ENCODE results near the gene CSTA.

Gene CSTA

DNA sequence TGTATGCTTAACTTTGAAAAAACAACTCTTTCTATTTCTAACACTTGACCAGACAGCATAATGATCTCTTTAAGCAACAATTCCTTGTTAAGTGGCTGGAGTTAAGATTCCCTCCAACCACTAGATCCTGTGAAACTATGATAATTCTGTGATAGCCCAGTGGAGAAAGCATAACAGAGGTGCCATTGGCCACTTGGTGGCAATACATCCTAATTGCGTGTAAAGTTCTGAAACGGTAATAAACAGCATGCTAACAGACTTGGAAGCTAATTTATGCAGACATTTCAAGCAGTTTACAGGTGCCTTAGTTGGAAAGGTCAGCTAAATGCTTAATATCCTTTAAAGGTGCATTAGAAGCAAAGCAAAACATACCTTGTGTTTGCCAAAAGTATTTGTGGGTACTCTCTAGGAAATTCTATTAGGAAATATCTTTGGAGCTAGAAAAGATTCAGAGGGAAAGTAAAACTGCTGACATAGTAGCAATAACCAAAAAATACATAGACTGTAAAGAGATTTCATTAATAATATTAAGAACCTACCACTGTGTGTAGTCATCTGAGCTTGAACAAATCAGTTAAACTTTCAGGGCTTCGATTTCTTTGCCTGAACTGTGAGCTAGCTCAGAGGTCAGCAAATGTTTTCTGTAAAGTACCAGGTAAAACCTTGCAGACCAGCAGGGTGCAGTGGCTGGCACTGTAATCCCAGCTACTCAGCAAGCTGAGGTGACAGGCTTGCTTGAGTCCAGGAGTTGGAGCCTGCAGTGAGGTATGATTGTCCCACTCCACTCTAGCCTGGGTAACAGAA lies 19.0 kb upstream of the CSTA start:
- no peak for DNase-seq
- intact Hi-C loops (cut with DNase I; ENCODE audit: low total_unique reads), result no loop called here

DNA sequence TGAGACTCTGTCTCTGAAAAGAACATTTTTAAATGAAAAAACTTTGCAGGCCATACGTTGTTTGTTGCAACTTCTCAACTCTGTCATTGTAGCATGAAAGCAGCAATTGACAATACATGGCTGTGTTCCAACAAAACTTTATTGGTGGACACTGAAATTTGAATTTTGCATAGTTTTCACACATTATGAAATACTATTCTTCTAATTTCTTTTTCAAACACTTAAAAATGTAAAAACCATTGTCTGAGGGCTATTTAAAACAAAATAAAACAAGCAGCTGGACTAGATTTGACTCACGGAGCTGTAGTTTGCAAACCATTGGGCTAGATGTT lies 18.5 kb upstream of the CSTA start:
- intact Hi-C loops (cut with DNase I; ENCODE audit: low total_unique reads), result no loop called here
- H3K27me3 ChIP-seq, result no peaks in the 10 kb centered on the region
- no peaks in the 10 kb centered on the region for H3K36me3 ChIP-seq
- no peak overlapping the region for H3K4me3 ChIP-seq
- H3K27ac ChIP-seq, result no peak overlapping the region
- TF ChIP-seq, protein P1, sequence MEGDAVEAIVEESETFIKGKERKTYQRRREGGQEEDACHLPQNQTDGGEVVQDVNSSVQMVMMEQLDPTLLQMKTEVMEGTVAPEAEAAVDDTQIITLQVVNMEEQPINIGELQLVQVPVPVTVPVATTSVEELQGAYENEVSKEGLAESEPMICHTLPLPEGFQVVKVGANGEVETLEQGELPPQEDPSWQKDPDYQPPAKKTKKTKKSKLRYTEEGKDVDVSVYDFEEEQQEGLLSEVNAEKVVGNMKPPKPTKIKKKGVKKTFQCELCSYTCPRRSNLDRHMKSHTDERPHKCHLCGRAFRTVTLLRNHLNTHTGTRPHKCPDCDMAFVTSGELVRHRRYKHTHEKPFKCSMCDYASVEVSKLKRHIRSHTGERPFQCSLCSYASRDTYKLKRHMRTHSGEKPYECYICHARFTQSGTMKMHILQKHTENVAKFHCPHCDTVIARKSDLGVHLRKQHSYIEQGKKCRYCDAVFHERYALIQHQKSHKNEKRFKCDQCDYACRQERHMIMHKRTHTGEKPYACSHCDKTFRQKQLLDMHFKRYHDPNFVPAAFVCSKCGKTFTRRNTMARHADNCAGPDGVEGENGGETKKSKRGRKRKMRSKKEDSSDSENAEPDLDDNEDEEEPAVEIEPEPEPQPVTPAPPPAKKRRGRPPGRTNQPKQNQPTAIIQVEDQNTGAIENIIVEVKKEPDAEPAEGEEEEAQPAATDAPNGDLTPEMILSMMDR (IDR thresholded peaks at IDR 0.05), result no peak
- no peaks in the 10 kb centered on the region for H3K9me3 ChIP-seq
- DNase-seq, result no peak
- peaks cover 0 to 6% (median 0%) of the 10 kb centered on the region in 4 donors for H3K4me1 ChIP-seq

More for the DNA sequence above, 19.0 kb upstream of the CSTA start:
- H3K36me3 ChIP-seq, result no peaks in the 10 kb centered on the region
- H3K27ac ChIP-seq, result no peak overlapping the region
- H3K4me1 ChIP-seq, result peaks cover 0 to 6% (median 0%) of the 10 kb centered on the region in 4 donors
- H3K9me3 ChIP-seq, result no peaks in the 10 kb centered on the region
- no peaks in the 10 kb centered on the region for H3K27me3 ChIP-seq
- TF ChIP-seq, protein P1 (IDR thresholded peaks at IDR 0.05), result no peak
- H3K4me3 ChIP-seq, result no peak overlapping the region

DNA sequence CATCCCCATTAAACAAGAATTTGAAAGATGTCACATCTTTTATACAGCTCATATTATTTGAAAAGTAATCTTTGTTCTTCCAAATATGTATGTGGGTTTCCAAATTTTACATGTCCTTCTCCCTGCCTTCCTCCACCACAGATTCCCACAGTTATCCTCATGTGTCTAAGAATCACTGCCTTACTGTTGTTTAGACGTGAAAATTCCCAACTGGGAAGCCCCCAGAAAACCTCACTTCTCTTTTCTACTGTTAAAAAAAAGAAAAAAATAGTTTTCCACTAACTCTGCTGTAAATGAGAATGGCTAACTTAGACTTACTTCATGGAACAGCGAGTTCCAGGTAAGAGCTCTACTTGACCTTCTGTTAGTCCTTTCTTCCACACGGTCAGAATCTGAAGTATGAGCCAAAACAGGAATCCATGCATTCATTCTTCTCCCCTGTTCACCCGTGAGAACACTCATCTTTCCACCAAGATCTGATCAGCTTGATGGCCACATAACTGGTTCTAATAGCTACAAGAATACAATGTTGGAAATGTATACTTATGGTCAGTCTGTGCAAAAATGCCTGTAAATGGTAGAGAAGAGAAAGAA lies 17.9 kb upstream of the CSTA start:
- H3K4me3 ChIP-seq, result no peak overlapping the region
- H3K36me3 ChIP-seq, result no peaks in the 10 kb centered on the region
- intact Hi-C loops (cut with DNase I; ENCODE audit: low total_unique reads), result no loop called here
- TF ChIP-seq, protein P1 (IDR thresholded peaks at IDR 0.05), result no peak
- H3K4me1 ChIP-seq, result peaks cover 0 to 6% (median 0%) of the 10 kb centered on the region in 4 donors
- DNase-seq, result no peak
- no peaks in the 10 kb centered on the region for H3K9me3 ChIP-seq
- no peak overlapping the region for H3K27ac ChIP-seq
- H3K27me3 ChIP-seq, result no peaks in the 10 kb centered on the region

DNA sequence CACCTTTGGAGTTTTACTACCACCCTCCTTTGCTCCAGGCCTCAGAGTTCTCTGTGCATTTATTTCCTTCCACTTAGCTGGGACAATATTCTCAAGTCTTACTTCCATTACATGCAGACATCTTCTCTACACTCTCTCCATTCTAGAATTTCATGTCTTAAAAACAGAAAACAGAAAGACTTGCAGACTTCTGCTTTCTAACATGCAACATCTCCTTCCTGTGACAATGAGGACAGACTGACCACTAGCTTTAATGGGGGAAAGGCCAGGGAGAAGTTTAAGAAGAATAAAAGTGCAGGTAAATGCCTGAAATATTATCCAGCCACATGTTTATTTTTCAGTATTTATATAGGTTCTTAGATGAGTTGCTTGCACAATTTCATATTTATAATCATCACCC lies 17.1 kb upstream of the CSTA start:
- TF ChIP-seq, protein P1 (IDR thresholded peaks at IDR 0.05), result no peak
- intact Hi-C loops (cut with DNase I; ENCODE audit: low total_unique reads), result no loop called here
- H3K4me3 ChIP-seq, result no peak overlapping the region

DNA sequence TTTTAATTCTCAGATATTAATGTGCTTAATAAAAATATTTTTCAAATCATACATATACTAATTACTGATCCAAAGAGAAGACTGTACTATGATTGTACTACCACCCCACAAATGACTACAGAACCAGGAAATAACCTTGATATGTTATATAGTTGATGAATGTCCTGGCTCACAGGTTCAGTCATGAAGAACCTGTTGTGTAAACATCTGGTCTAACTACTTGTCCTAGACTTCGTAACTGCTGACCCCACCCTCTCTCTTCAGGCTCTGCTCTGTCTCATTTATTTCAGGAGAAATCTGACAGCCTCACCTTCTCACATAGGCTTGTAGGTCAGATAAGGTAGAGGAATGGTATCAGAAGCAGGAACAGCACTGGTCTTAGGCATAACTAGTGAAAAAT lies 14.7 kb upstream of the CSTA start:
- H3K9me3 ChIP-seq, result no peaks in the 10 kb centered on the region
- TF ChIP-seq, protein P1 (IDR thresholded peaks at IDR 0.05), result no peak
- no peak overlapping the region for H3K27ac ChIP-seq
- peaks cover 0 to 6% (median 0%) of the 10 kb centered on the region in 4 donors for H3K4me1 ChIP-seq
- intact Hi-C loops (cut with DNase I; ENCODE audit: low total_unique reads), result no loop called here
- no peaks in the 10 kb centered on the region for H3K36me3 ChIP-seq
- DNase-seq, result no peak
- H3K27me3 ChIP-seq, result no peaks in the 10 kb centered on the region
- H3K4me3 ChIP-seq, result no peak overlapping the region

More for the DNA sequence above, 17.1 kb upstream of the CSTA start:
- H3K9me3 ChIP-seq, result no peaks in the 10 kb centered on the region
- H3K4me1 ChIP-seq, result peaks cover 0 to 6% (median 0%) of the 10 kb centered on the region in 4 donors
- no peaks in the 10 kb centered on the region for H3K36me3 ChIP-seq
- no peak for DNase-seq
- H3K27me3 ChIP-seq, result no peaks in the 10 kb centered on the region
- H3K27ac ChIP-seq, result no peak overlapping the region

Data from tibial artery (tissue), 4 donors.